NT2/D1 (cell line): Measurements from ENCODE around the gene DOCK9.

ENCODE experiments used
- YY1 ChIP-seq: IDR thresholded peaks from 2 replicates; pipeline ENCODE4 v1.6.1; 2011; ENCODE audit not compliant: insufficient read length, insufficient read depth
- ZNF274 ChIP-seq: IDR thresholded peaks from 2 replicates; pipeline ENCODE4 v1.6.1; 2011; ENCODE audit warnings: mild to moderate bottlenecking, low read depth, low read length

GRCh38 chr13:98846986-98847385, 130.9 kb downstream of the DOCK9 start:
- TF ChIP-seq YY1 (no peak), ZNF274 (no peak)
